ENCODE data around the gene PRRC2B. TPM values are rescaled to one million over a fixed set of nuclear protein-coding genes. Genes with fewer than 3 reads are reported as not detected.

Gene PRRC2B
- total RNA-seq, 1 experiment from 2014 or later = 170 TPM

GRCh38 chr9:131475956-131476776 lies 82.3 kb downstream of the PRRC2B start:
- RAD21 ChIA-PET (ENCODE audit: low non-redundant PET in 1 of 2, low total read pairs in 2 of 2, uncharacterized antibody in 2 of 2, unreplicated experiment in 2 of 2) = no interaction called here

More at GRCh38 chr9:131475956-131476776, 82.3 kb downstream of the PRRC2B start:
- POLR2A ChIA-PET = no interaction called here
- H3K4me3 ChIP-seq (replicated peaks in 1 of 2; ENCODE audit: low read depth in 1 of 2, low read length in 2 of 2) = no peak overlapping the region
- H3K27ac ChIP-seq (ENCODE audit: low read depth, low read length) = no peak overlapping the region
- H3K4me2 ChIP-seq (ENCODE audit: low read length) = no peak overlapping the region
- no peak for DNase-seq (ENCODE audit: low read depth, low spot score)
- no peaks in the 10 kb centered on the region for H3K9me3 ChIP-seq (ENCODE audit: control insufficient read depth in 1 of 2, insufficient read depth in 1 of 2, low read depth in 1 of 2, low read length in 2 of 2)
- BruUV-seq (replicated peaks) = no TSS peak
- H3K36me3 ChIP-seq (ENCODE audit: control insufficient read depth in 1 of 2, insufficient read depth in 2 of 2, low read length in 2 of 2) = peaks cover 56 to 70% of the 10 kb centered on the region in 2 experiments
- ATAC-seq = peak; percentile 39; the same call in 1 of the 2 replicates
- intact Hi-C loops (cut with micrococcal nuclease) = no loop called here
- H2AFZ ChIP-seq (ENCODE audit: low read depth, low read length, poor library complexity, severe bottlenecking) = no peak overlapping the region
- TF ChIP-seq RAD21 (IDR thresholded peaks at IDR 0.05; ENCODE audit: low read depth) (peak; percentile 23), ZBTB33 (IDR thresholded peaks at IDR 0.05; ENCODE audit: extremely low read depth, insufficient replicate concordance, low read length) (no peak), EZH2phosphoT487 (IDR thresholded peaks at IDR 0.05; ENCODE audit: borderline replicate concordance) (no peak), POLR2AphosphoS5 (IDR thresholded peaks at IDR 0.05; ENCODE audit: low read depth, low read length) (no peak), CEBPB (IDR thresholded peaks at IDR 0.05; ENCODE audit: low read depth) (no peak), MAX (IDR thresholded peaks at IDR 0.05) (no peak), EZH2 (IDR thresholded peaks at IDR 0.05) (no peak), EGR1 (IDR thresholded peaks at IDR 0.05; ENCODE audit: low read depth) (no peak)
- TF ChIP-seq, protein P1, sequence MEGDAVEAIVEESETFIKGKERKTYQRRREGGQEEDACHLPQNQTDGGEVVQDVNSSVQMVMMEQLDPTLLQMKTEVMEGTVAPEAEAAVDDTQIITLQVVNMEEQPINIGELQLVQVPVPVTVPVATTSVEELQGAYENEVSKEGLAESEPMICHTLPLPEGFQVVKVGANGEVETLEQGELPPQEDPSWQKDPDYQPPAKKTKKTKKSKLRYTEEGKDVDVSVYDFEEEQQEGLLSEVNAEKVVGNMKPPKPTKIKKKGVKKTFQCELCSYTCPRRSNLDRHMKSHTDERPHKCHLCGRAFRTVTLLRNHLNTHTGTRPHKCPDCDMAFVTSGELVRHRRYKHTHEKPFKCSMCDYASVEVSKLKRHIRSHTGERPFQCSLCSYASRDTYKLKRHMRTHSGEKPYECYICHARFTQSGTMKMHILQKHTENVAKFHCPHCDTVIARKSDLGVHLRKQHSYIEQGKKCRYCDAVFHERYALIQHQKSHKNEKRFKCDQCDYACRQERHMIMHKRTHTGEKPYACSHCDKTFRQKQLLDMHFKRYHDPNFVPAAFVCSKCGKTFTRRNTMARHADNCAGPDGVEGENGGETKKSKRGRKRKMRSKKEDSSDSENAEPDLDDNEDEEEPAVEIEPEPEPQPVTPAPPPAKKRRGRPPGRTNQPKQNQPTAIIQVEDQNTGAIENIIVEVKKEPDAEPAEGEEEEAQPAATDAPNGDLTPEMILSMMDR (IDR thresholded peaks at IDR 0.05 in 2 of 3, conservative IDR thresholded peaks at IDR 0.05 in 1 of 3; ENCODE audit: borderline replicate concordance in 1 of 3, insufficient read depth in 1 of 3, low read depth in 2 of 3, low read length in 2 of 3) = peak in 2 of 3 experiments; percentile 47 to 48; a peak in 3 of 6 replicates
- H3K4me1 ChIP-seq (ENCODE audit: control insufficient read depth in 1 of 2, insufficient read depth in 2 of 2, low read length in 2 of 2) = no peaks in the 10 kb centered on the region
- H3K79me2 ChIP-seq (ENCODE audit: insufficient read depth, low read length) = peaks cover 81% of the 10 kb centered on the region
- no peak overlapping the region for H3K9ac ChIP-seq (ENCODE audit: low read length)
- no peaks in the 10 kb centered on the region for H3K27me3 ChIP-seq (ENCODE audit: insufficient read depth, low read length)
- H4K20me1 ChIP-seq (ENCODE audit: insufficient read depth) = peaks cover 6% of the 10 kb centered on the region; the same call in 1 of the 2 replicates
- no peaks in the 10 kb centered on the region for H3K9me2 ChIP-seq (ENCODE audit: insufficient read depth)
- CTCF ChIA-PET = interaction anchor here (0.7 kb wide), 1 partner anchor 126 kb away, joined by 4 read pairs; no protein-coding TSS in a partner anchor

All from HCT116 (cell line).